ENCODE measurements around the gene ZNF358.

Gene ZNF358

DNA sequence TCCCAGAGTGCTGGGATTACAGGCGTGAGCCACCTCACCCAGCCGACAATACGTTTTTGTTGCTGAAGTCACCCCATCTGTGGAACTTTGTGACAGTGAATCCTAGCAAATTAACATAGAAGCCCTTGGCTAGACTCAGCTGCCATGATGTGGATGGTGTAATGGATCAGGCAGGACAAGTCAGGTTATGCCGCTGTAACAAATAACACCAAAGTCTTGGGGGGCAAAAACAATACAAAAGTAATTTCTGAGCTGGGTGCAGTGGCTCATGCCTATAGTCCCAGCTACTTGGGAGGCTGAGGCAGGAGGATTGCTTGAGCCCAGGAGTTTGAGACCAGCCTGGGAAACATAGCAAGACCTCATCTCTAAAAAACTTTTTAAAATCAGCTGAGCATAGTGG is 49.0 kb downstream of the ZNF358 start:
- FAIRE-seq, result no peak

DNA sequence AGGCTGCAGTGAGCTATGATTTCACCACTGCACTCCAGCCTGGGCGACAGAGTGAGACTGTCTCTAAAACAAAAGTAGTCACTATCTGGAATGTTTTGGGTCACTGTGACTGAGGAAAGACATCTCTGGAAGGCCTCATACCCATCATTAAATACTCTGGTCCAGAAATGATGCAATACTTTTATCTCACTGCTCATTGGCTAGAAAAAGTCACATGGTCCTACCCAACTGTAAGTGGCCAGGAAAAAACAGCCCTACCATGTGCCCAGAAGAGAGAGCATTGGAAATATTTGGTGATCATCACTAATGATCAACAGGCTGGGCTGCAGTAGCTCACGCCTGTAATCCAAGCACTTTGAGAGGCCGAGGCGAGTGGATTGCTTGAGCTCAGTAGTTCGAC is 49.4 kb downstream of the ZNF358 start:
- no peak for FAIRE-seq
